Esophagus muscularis mucosa (tissue), 4 donors: ENCODE results near the gene FSHR. TPM values are rescaled to one million over a fixed set of nuclear protein-coding genes. Genes with fewer than 3 reads are reported as not detected.

Experiments
- DNase-seq: peaks from one replicate; pipeline ENCODE4 v3.0.0-alpha.2; 2017; ENCODE audit errors: extremely low spot score
- H3K27ac ChIP-seq, 4 donors: fragments of 200-600 bp; sonication (generic); replicated peaks in 1 of 4; 1 replicate in 3 of 4; 2 replicates in 1 of 4; pipeline ENCODE4 v1.5.1; 2016 to 2019; ENCODE audit warnings: mild to moderate bottlenecking in 1 of 4
- H3K27me3 ChIP-seq, 4 donors: fragments of 200-600 bp; sonication (generic); one replicate each; pipeline versions ENCODE4 v1.5.1 to v1.6.0; 2016 to 2019
- H3K36me3 ChIP-seq, 4 donors: fragments of 200-600 bp; sonication (generic); one replicate each; pipeline ENCODE4 v1.5.1; 2016 to 2019
- H3K4me1 ChIP-seq, 4 donors: fragments of 200-600 bp; sonication (generic); one replicate each; pipeline ENCODE4 v1.5.1; 2016 to 2019
- H3K4me3 ChIP-seq, 4 donors: fragments of 200-600 bp; sonication (generic); 1 replicate in 2 of 4; 2 replicates in 2 of 4; pipeline ENCODE4 v1.5.1; 2016 to 2019; ENCODE audit warnings: mild to moderate bottlenecking in 4 of 4, moderate library complexity in 1 of 4
- H3K9me3 ChIP-seq, 4 donors: fragments of 200-600 bp; sonication (generic); 1 replicate in 3 of 4; 2 replicates in 1 of 4; pipeline ENCODE4 v1.5.1; 2016 to 2019
- CTCF ChIP-seq, 3 experiments: fragments of 200-600 bp in 2 of 3; fragments of 450-650 bp in 1 of 3; sonication (generic) in 2 of 3; IDR thresholded peaks; one replicate each; pipeline ENCODE4 v1.5.1; 2017 to 2019; ENCODE audit warnings: antibody characterized with exemption in 3 of 3, mild to moderate bottlenecking in 2 of 3, moderate library complexity in 1 of 3
- EP300 ChIP-seq: sonication (generic); formaldehyde crosslinking; IDR thresholded peaks from one replicate; pipeline ENCODE4 v1.6.1; 2017; ENCODE audit warnings: antibody characterized with exemption
- POLR2A ChIP-seq: fragments of 450-650 bp; IDR thresholded peaks from one replicate; pipeline ENCODE4 v1.6.1; 2017; ENCODE audit warnings: antibody characterized with exemption, moderate library complexity, mild to moderate bottlenecking, low read depth
- POLR2AphosphoS5 ChIP-seq, 2 donors: sonication (generic); formaldehyde crosslinking; IDR thresholded peaks; one replicate each; pipeline ENCODE4 v1.6.1; 2017; ENCODE audit warnings: antibody characterized with exemption in 2 of 2
- WGBS: methylation state at CpG from one replicate; pipeline ENCODE4 v1.1.5; 2018; 5-methylcytosine and 5-hydroxymethylcytosine counted together
- intact Hi-C: fragments of 100-400 bp; cut with DNase I; formaldehyde crosslinking; loops from one replicate; pipeline ENCODE4 v1.15.1; 2023
- total RNA-seq, 4 donors: library from RNA; depleted of rRNA; stranded (reverse); fragments of >200 nt; gene quantifications; one replicate each; pipeline versions ENCODE4 v1.1.0 to v1.2.1, GENCODE V29; 2016

FSHR gene
- total RNA-seq, 4 donors from 2014 or later = not detected

DNA sequence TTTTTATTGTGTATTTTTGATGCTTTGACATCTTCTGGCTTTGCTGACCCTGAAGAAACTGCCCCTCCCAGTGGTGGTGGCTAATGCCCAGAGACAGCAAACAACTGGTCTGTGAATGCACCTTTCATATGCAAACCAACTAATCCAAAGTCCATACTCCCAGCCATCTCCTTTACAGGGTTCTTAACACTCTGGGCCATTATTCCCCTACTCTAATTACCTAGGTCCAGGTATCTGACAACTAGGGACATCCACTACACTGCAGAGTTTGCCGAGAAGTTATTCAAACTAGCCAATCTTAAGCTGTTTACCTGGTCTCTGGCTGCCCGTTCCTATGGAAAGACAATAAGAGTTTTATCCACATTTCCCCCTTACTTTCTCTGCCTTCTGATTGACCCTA is 73.6 kb downstream of the FSHR start:
- Histone ChIP-seq H3K9me3 (no peaks in the 10 kb centered on the region), H3K36me3 (no peaks in the 10 kb centered on the region), H3K4me1 (no peaks in the 10 kb centered on the region), H3K27ac (no peak overlapping the region), H3K4me3 (no peak overlapping the region), H3K27me3 (no peaks in the 10 kb centered on the region)
- WGBS = 89% methylated on average over 2 of the region's 2 CpGs
- TF ChIP-seq EP300 = no peak
- TF ChIP-seq CTCF (IDR thresholded peaks at IDR 0.05) = no peak
- TF ChIP-seq POLR2A = no peak
- TF ChIP-seq POLR2AphosphoS5 (IDR thresholded peaks at IDR 0.05) = no peak
- no peak for DNase-seq
- intact Hi-C loops = no loop called here

GRCh38 chr2:49070716-49071115 is 83.6 kb downstream of the FSHR start:
- no peak for TF ChIP-seq POLR2AphosphoS5 (IDR thresholded peaks at IDR 0.05)
- no peak for TF ChIP-seq EP300
- no peak for TF ChIP-seq CTCF (IDR thresholded peaks at IDR 0.05)
- TF ChIP-seq POLR2A = no peak
- Histone ChIP-seq H3K9me3 (peaks cover 0 to 8% (median 7%) of the 10 kb centered on the region in 4 donors), H3K36me3 (no peaks in the 10 kb centered on the region), H3K27ac (no peak overlapping the region), H3K4me1 (peaks cover 0 to 11% (median 0%) of the 10 kb centered on the region in 4 donors), H3K27me3 (no peaks in the 10 kb centered on the region), H3K4me3 (no peak overlapping the region)
- 71% methylated on average over 2 of the region's 2 CpGs for WGBS
- DNase-seq = no peak
- intact Hi-C loops = no loop called here

DNA sequence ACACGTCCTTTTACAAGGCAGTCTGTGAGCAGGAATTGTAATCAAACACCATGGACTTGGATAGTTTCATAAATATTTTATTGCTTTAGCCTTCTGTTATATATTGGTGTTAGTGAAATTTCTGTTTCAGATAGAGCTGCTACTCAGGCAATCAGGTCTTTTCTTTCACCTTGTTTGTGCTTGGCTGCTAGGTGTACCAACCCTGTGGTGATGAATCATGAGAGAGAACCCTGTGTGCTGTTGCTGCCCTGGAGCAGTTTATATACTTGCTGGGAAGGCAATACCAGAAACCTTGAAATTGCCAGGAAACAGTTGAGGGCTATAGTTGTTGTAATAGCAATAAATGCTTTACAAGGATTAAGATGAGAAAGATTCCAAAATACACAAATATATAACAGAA is 84.5 kb downstream of the FSHR start:
- Histone ChIP-seq H3K27ac (no peak overlapping the region), H3K4me1 (peaks cover 0 to 11% (median 0%) of the 10 kb centered on the region in 4 donors), H3K4me3 (no peak overlapping the region), H3K27me3 (no peaks in the 10 kb centered on the region), H3K9me3 (peaks cover 0 to 8% (median 7%) of the 10 kb centered on the region in 4 donors), H3K36me3 (no peaks in the 10 kb centered on the region)
- WGBS = 23% methylated on average over 1 of the region's 1 CpG
- intact Hi-C loops = no loop called here
- TF ChIP-seq POLR2AphosphoS5 (IDR thresholded peaks at IDR 0.05) = no peak
- TF ChIP-seq EP300 = no peak
- TF ChIP-seq POLR2A = no peak
- TF ChIP-seq CTCF (IDR thresholded peaks at IDR 0.05) = no peak
- DNase-seq = no peak

GRCh38 chr2:49068613-49069012 is 85.7 kb downstream of the FSHR start:
- Histone ChIP-seq H3K27ac (no peak overlapping the region), H3K27me3 (no peaks in the 10 kb centered on the region), H3K4me3 (no peak overlapping the region), H3K9me3 (peaks cover 0 to 5% (median 2%) of the 10 kb centered on the region in 4 donors), H3K4me1 (peaks cover 0 to 11% (median 0%) of the 10 kb centered on the region in 4 donors), H3K36me3 (no peaks in the 10 kb centered on the region)
- intact Hi-C loops = no loop called here
- TF ChIP-seq EP300 = no peak
- no peak for TF ChIP-seq POLR2AphosphoS5 (IDR thresholded peaks at IDR 0.05)
- DNase-seq = no peak

GRCh38 chr2:49067971-49068370 is 86.3 kb downstream of the FSHR start:
- no peak overlapping the region for H3K4me3 ChIP-seq
- H3K27ac ChIP-seq = no peak overlapping the region
- intact Hi-C loops = no loop called here
- 77% methylated on average over 2 of the region's 2 CpGs for WGBS
- H3K27me3 ChIP-seq = no peaks in the 10 kb centered on the region
- no peaks in the 10 kb centered on the region for H3K36me3 ChIP-seq
- no peaks in the 10 kb centered on the region for H3K9me3 ChIP-seq
- peaks cover 0 to 11% (median 0%) of the 10 kb centered on the region in 4 donors for H3K4me1 ChIP-seq
- TF ChIP-seq CTCF (IDR thresholded peaks at IDR 0.05) (no peak), POLR2AphosphoS5 (IDR thresholded peaks at IDR 0.05) (no peak), EP300 (no peak)
- no peak for DNase-seq
